Activated CD4-positive, alpha-beta T cell treated with anti-CD3 and anti-CD28 coated beads, Interleukin-2, amount 50 U/mL, for 48 hours (primary cell): ENCODE measurements around the gene TACC3.

Source experiments
- DNase-seq, 2 experiments: peaks; one replicate each; pipeline ENCODE4 v3.0.0-alpha.2; 2020

TACC3 gene

GRCh38 chr4:1777822-1778641 lies 56.7 kb downstream of the TACC3 start:
- no peak for DNase-seq

- DNase-seq: no peak
These were observed 57.5 kb downstream of the TACC3 start for GRCh38 chr4:1778642-1779392.

GRCh38 chr4:1779588-1780382 lies 58.5 kb downstream of the TACC3 start:
- DNase-seq: no peak

DNA sequence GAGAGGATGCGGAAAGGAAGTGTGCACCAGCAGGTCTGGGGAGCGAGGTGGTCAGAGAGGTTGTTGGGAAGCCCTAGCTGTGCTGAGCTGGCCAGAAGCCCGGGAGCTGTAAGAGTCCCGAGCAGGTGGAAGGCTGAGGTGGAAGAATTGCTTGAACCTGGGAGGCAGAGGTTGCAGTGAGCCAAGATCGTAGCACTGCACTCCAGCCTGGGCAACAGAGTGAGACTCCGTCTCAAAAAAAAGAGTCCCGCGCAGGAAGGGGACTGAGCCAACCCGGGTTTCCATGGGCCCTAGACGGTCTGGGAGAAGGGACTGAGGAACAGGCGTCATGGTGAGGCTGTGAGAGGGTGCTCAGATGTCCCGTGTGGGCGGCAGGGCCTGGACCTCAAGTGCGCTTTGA lies 59.1 kb downstream of the TACC3 start:
- no peak for DNase-seq

- no peak for DNase-seq
These were observed 61.7 kb downstream of the TACC3 start for GRCh38 chr4:1783015-1783414.

DNA sequence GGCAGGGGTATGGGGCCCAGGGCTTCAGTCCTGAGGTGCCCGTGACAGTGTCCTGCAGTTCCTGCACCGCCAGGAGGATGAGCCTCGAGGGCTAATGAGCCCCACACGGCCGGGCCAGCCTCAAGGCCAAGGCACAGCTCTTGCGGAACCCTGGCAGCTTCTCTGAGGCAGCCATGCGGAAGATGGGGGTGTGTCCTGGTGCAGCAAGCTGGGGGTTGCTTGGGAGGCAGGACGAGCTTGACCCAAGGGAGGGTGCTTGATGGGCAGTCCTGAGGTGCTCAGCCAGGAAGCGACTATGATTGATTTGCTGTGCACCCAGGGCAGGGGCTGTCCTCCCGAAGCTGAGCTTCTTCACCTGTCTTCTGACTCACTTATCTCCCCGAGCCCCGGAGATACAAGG lies 62.6 kb downstream of the TACC3 start:
- no peak for DNase-seq

GRCh38 chr4:1784395-1784788 lies 63.1 kb downstream of the TACC3 start:
- no peak for DNase-seq

DNA sequence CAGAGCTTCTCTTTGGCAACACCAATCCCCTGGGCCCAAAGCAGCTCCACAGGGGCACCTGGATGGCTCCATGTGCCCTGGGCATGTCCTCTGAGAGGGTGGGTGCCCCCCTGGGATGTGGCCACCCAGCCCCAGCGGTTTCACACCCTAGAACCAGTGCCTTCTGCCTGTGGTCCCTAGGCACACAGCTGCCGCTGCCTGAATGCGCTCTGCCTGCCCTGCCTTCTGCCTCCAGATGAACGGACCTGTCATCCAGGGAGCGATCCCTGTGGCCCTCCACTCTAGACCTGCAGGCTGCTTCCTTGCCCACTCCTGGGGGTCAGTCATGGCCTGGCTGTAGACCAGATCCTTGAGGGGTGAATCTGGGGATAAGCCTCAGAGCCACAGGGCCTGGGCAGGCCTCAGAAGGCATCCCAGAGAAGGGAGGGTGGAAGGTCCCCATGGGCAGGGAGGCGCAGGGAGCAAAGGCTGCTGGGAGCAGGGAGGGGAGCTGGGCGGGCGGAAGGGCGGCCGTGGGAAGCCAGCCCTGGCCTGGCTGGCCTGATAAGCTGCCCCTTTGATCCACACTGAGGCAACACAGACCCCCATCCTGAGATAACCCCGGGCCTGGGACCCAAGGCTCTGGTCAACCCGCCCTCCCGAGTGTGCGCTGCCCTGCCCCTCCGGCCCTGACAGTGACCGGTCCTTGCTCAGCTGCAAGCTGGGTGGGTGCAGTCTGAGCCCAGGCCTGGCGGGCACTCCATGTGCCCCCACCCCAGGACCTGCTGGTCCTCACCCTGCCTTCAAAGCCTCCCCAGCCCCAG lies 63.7 kb downstream of the TACC3 start:
- no peak for DNase-seq

DNA sequence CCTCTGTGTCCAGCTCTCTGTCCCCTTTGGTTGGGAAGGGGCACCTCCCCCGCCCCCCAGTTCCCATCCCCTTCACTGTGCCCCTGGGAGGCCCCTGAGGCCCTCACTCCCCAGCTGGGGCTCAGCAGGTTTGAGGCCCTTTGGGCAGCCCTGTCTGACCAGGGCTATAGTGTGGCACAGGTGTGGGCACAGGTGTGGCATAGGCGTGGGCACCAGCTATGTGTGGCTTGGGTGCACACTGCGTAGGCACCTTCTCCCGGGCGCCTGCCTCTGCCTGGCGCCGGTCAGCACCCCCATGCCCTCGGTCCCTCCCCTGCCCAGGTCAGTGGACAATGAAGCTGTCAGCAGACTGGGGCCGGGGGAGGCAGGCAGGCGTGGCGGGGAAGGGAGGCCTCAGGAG lies 64.3 kb downstream of the TACC3 start:
- no peak for DNase-seq

GRCh38 chr4:1786544-1787362 lies 65.4 kb downstream of the TACC3 start:
- no peak for DNase-seq

GRCh38 chr4:1787411-1788077 lies 66.2 kb downstream of the TACC3 start:
- no peak for DNase-seq

DNA sequence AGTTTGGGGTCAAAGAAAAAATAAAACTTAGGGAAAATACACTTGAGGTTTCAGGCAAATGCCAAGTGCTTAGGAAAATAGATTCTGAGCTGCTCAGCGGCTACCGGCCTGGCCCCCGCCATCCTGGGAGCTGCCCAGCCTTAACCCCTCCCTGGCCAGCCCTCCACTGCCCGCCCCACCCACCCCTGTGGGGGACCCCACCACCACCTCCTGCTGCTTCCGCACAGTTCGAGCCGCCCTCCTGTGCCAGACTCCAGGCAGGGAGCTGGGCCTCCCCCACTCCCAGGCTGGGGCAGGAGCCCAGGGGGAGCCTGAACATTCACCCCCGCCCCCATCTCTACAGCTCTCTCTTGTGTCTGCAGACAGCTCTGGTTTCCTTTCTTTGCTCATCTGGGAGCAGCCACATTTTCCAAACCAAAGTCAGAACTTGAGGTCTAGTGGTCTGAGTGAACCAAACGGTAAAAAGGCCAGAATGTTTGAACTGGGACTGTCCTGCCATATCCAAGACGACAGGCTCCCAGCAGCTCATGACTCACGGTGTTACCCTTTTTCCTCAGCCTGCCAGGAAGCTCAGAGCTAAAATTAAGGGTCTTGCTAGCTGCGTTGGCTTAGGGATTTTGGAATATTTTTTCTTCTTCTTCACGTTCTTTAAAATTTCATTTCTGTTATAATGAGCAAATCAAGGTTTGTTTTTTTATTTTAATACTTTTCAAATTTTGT lies 67.1 kb downstream of the TACC3 start:
- DNase-seq: no peak

DNA sequence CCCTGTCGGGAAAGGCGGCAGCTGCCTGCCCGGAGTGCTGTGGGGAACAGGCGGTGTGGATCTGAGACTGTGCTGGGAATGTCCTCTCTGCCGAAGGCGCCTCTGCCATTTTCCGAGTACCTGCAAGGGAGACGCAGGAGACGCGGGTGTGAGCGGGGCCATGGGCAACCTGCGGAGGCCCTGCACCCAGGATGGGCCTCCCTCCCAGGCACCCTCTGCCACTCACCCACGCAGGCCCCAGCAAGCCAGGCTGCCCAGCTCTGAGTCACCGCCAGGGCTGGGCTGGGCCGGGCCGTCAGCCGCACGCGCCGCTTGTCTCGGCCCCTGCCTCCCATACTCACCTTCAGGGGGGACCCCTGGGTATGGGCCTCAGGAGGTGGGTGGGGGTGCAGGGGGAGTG lies 68.2 kb downstream of the TACC3 start:
- no peak for DNase-seq

- no peak for DNase-seq
These were observed 68.7 kb downstream of the TACC3 start for GRCh38 chr4:1790005-1790404.

DNA sequence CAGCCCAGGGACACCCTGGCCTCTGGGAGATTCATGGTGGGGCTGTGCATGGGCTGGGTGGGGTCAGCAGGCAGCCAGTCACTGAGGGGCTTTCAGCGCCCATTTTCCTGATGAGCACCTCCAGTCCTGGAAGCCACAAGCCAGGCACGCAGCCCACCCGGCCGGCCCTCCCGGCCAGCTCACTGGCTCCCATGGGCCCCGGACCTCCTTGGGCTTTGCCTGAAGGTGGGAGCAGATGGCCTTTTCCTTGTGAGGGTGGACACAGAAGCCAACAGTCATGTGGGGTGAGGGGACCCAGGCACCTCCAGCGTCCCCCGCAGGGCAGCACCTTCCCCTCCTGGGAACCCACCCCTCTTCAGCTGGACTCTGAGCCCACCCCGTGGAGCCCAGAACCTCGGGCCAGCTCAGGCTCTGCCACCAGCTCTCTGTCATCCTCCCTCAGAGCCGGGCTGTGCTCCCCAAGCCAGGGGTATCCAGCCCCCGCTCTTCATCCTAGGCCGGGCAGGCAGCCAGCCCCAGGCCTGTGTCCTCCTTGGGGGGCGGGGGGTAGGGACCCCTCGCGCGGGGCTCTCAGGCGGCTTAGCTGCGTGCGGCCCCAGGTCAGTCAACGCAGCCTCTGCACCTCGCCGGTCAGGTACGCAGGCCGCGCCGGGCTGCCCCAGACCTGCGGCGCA lies 71.0 kb downstream of the TACC3 start:
- no peak for DNase-seq

GRCh38 chr4:1792832-1793495 lies 71.6 kb downstream of the TACC3 start, which contains the start of gene FGFR3:
Gene FGFR3 (plus strand): TSS chr4:1793293. CDS start chr4:1793935, 642 bp downstream.
- peak; percentile 34 to 35 for DNase-seq

GRCh38 chr4:1793496-1793840 lies 72.1 kb downstream of the TACC3 start:
- peak; percentile 42 to 43 for DNase-seq

- DNase-seq: peak in 1 of 2 experiments; percentile 11
These were observed 72.9 kb downstream of the TACC3 start for GRCh38 chr4:1793940-1794808.
